Stimulated activated memory B cell treated with anti-CD40 and anti-IgM and Interleukin-4, amounts not matched to agents 10 μg/mL and 1 μg/mL and 100 μg/mL, for 72 hours (primary cell): Measurements from ENCODE around the gene S100A8.

Source experiments
- ATAC-seq: fragments of 150-1000 bp; cut with Tn5 transposase; 2 replicates; pipeline ENCODE4 v1.10.0; 2021
- H3K27ac Mint-ChIP-seq: one replicate; pipeline ENCODE4 v1.8.0; 2022; ENCODE audit warnings: mild to moderate bottlenecking, mixed read lengths
- H3K27me3 Mint-ChIP-seq: one replicate; pipeline ENCODE4 v1.8.0; 2022; ENCODE audit warnings: mixed read lengths
- H3K36me3 Mint-ChIP-seq: one replicate; pipeline ENCODE4 v1.8.0; 2022; ENCODE audit warnings: mixed read lengths
- H3K4me1 Mint-ChIP-seq: one replicate; pipeline ENCODE4 v1.8.0; 2022; ENCODE audit warnings: mixed read lengths
- H3K4me3 Mint-ChIP-seq: one replicate; pipeline ENCODE4 v1.8.0; 2022; ENCODE audit warnings: mild to moderate bottlenecking, moderate library complexity, mixed read lengths
- H3K9me3 Mint-ChIP-seq: one replicate; pipeline ENCODE4 v1.8.0; 2022; ENCODE audit warnings: mixed read lengths

Gene S100A8

GRCh38 chr1:153390938-153391710, at the start of gene S100A8:
TSS of gene S100A8 (minus strand) at chr1:153391073. CDS start at chr1:153390535, 538 bp downstream.
- Mint-ChIP-seq H3K9me3 (no peaks in the 10 kb centered on the region), H3K4me1 (peaks cover 10% of the 10 kb centered on the region), H3K27ac (no peak within 1 kb of the TSS), H3K27me3 (peaks cover 55% of the 10 kb centered on the region), H3K36me3 (no peaks in the 10 kb centered on the region), H3K4me3 (no peak within 1 kb of the TSS)
- peak; percentile 3 for ATAC-seq

GRCh38 chr1:153439273-153439672, 48.4 kb upstream of the S100A8 start:
- Mint-ChIP-seq H3K36me3 (no peaks in the 10 kb centered on the region), H3K9me3 (no peaks in the 10 kb centered on the region), H3K4me1 (no peaks in the 10 kb centered on the region), H3K27me3 (peaks cover 48% of the 10 kb centered on the region), H3K4me3 (no peak overlapping the region), H3K27ac (no peak overlapping the region)
- no peak for ATAC-seq

- no peak overlapping the region for H3K4me3 Mint-ChIP-seq
Observed at GRCh38 chr1:153438599-153438998, 47.7 kb upstream of the S100A8 start.

GRCh38 chr1:153437236-153437635, 46.4 kb upstream of the S100A8 start:
- Mint-ChIP-seq H3K9me3 (no peaks in the 10 kb centered on the region), H3K27me3 (peaks cover 35% of the 10 kb centered on the region), H3K4me3 (no peak overlapping the region), H3K36me3 (no peaks in the 10 kb centered on the region), H3K27ac (no peak overlapping the region), H3K4me1 (no peaks in the 10 kb centered on the region)
- ATAC-seq: no peak

More at GRCh38 chr1:153438599-153438998, 47.7 kb upstream of the S100A8 start:
- no peaks in the 10 kb centered on the region for H3K36me3 Mint-ChIP-seq
- H3K4me1 Mint-ChIP-seq: no peaks in the 10 kb centered on the region
- no peaks in the 10 kb centered on the region for H3K9me3 Mint-ChIP-seq
- peaks cover 41% of the 10 kb centered on the region for H3K27me3 Mint-ChIP-seq
- no peak for ATAC-seq
- H3K27ac Mint-ChIP-seq: no peak overlapping the region

- Mint-ChIP-seq H3K4me1 (no peaks in the 10 kb centered on the region), H3K4me3 (no peak overlapping the region), H3K27ac (no peak overlapping the region), H3K36me3 (no peaks in the 10 kb centered on the region), H3K9me3 (no peaks in the 10 kb centered on the region), H3K27me3 (peaks cover 24% of the 10 kb centered on the region)
- no peak for ATAC-seq
Observed at GRCh38 chr1:153434746-153435455, 44.0 kb upstream of the S100A8 start.

GRCh38 chr1:153432874-153433681, 42.2 kb upstream of the S100A8 start:
- peaks cover 40% of the 10 kb centered on the region for H3K27me3 Mint-ChIP-seq
- H3K36me3 Mint-ChIP-seq: no peaks in the 10 kb centered on the region
- no peak overlapping the region for H3K4me3 Mint-ChIP-seq
- no peaks in the 10 kb centered on the region for H3K9me3 Mint-ChIP-seq
- H3K4me1 Mint-ChIP-seq: no peaks in the 10 kb centered on the region
- ATAC-seq: no peak
- no peak overlapping the region for H3K27ac Mint-ChIP-seq

GRCh38 chr1:153431928-153432327, 41.1 kb upstream of the S100A8 start:
- H3K9me3 Mint-ChIP-seq: no peaks in the 10 kb centered on the region
- H3K36me3 Mint-ChIP-seq: no peaks in the 10 kb centered on the region
- H3K4me3 Mint-ChIP-seq: no peak overlapping the region
- no peak overlapping the region for H3K27ac Mint-ChIP-seq
- ATAC-seq: no peak
- no peaks in the 10 kb centered on the region for H3K4me1 Mint-ChIP-seq
- H3K27me3 Mint-ChIP-seq: peaks cover 41% of the 10 kb centered on the region

GRCh38 chr1:153431427-153431826, 40.6 kb upstream of the S100A8 start:
- Mint-ChIP-seq H3K27me3 (peaks cover 43% of the 10 kb centered on the region), H3K4me1 (no peaks in the 10 kb centered on the region), H3K36me3 (no peaks in the 10 kb centered on the region), H3K27ac (no peak overlapping the region), H3K4me3 (no peak overlapping the region), H3K9me3 (no peaks in the 10 kb centered on the region)
- ATAC-seq: no peak

GRCh38 chr1:153431002-153431401, 40.1 kb upstream of the S100A8 start:
- no peak for ATAC-seq
- Mint-ChIP-seq H3K4me3 (no peak overlapping the region), H3K36me3 (no peaks in the 10 kb centered on the region), H3K4me1 (no peaks in the 10 kb centered on the region), H3K27ac (no peak overlapping the region), H3K9me3 (no peaks in the 10 kb centered on the region), H3K27me3 (peaks cover 43% of the 10 kb centered on the region)

- no peaks in the 10 kb centered on the region for H3K36me3 Mint-ChIP-seq
- H3K4me3 Mint-ChIP-seq: no peak overlapping the region
- H3K27me3 Mint-ChIP-seq: peaks cover 43% of the 10 kb centered on the region
- H3K9me3 Mint-ChIP-seq: no peaks in the 10 kb centered on the region
- H3K27ac Mint-ChIP-seq: no peak overlapping the region
- ATAC-seq: no peak
- no peaks in the 10 kb centered on the region for H3K4me1 Mint-ChIP-seq
Observed at GRCh38 chr1:153430561-153430960, 39.7 kb upstream of the S100A8 start.

GRCh38 chr1:153430166-153430553, 39.3 kb upstream of the S100A8 start:
- Mint-ChIP-seq H3K36me3 (no peaks in the 10 kb centered on the region), H3K27ac (no peak overlapping the region), H3K4me1 (no peaks in the 10 kb centered on the region), H3K4me3 (no peak overlapping the region), H3K27me3 (peaks cover 46% of the 10 kb centered on the region), H3K9me3 (no peaks in the 10 kb centered on the region)
- ATAC-seq: no peak

- Mint-ChIP-seq H3K27ac (no peak overlapping the region), H3K9me3 (no peaks in the 10 kb centered on the region), H3K4me1 (no peaks in the 10 kb centered on the region), H3K27me3 (peaks cover 52% of the 10 kb centered on the region), H3K36me3 (no peaks in the 10 kb centered on the region), H3K4me3 (no peak overlapping the region)
- no peak for ATAC-seq
Observed at GRCh38 chr1:153429266-153430165, 38.6 kb upstream of the S100A8 start.

GRCh38 chr1:153428791-153429190, 37.9 kb upstream of the S100A8 start:
- Mint-ChIP-seq H3K9me3 (no peaks in the 10 kb centered on the region), H3K4me1 (no peaks in the 10 kb centered on the region), H3K27me3 (peaks cover 58% of the 10 kb centered on the region), H3K36me3 (no peaks in the 10 kb centered on the region), H3K4me3 (no peak overlapping the region), H3K27ac (no peak overlapping the region)
- ATAC-seq: no peak

GRCh38 chr1:153428073-153428638, 37.3 kb upstream of the S100A8 start:
- no peak overlapping the region for H3K27ac Mint-ChIP-seq
- no peaks in the 10 kb centered on the region for H3K36me3 Mint-ChIP-seq
- H3K4me3 Mint-ChIP-seq: no peak overlapping the region
- no peaks in the 10 kb centered on the region for H3K4me1 Mint-ChIP-seq
- peaks cover 58% of the 10 kb centered on the region for H3K27me3 Mint-ChIP-seq
- H3K9me3 Mint-ChIP-seq: peaks cover 3% of the 10 kb centered on the region
- ATAC-seq: peak; percentile 14
